NT2/D1 (cell line): ENCODE measurements around the gene ZBTB3.
A peak's percentile ranks its signal among the peaks of the same experiment; 100 is the strongest.

Experiments used
- DNase-seq: peaks from one replicate; pipeline ENCODE4 v3.0.0-alpha.2; 2011; ENCODE audit warnings: low read depth, low spot score
- H3K27me3 ChIP-seq: 2 replicates; pipeline ENCODE4 v1.6.0; 2011; ENCODE audit warnings: mild to moderate bottlenecking; ENCODE audit not compliant: insufficient read length, insufficient read depth
- H3K36me3 ChIP-seq: 2 replicates; pipeline ENCODE4 v1.6.1; 2011; ENCODE audit warnings: mild to moderate bottlenecking, low read length, mixed read lengths; ENCODE audit not compliant: insufficient read depth, insufficient read length
- H3K4me1 ChIP-seq: 2 replicates; pipeline ENCODE4 v1.5.1; 2011; ENCODE audit not compliant: insufficient read depth, insufficient read length
- H3K4me3 ChIP-seq: 2 replicates; pipeline ENCODE4 v1.5.1; 2011; ENCODE audit warnings: low read depth; ENCODE audit not compliant: insufficient read length
- H3K9ac ChIP-seq: 2 replicates; pipeline ENCODE4 v1.6.0; 2011; ENCODE audit warnings: low read depth; ENCODE audit not compliant: insufficient read length
- H3K9me3 ChIP-seq: 2 replicates; pipeline ENCODE4 v1.5.1; 2011; ENCODE audit warnings: mild to moderate bottlenecking, low read length; ENCODE audit not compliant: insufficient read depth
- SUZ12 ChIP-seq: IDR thresholded peaks from 2 replicates; pipeline ENCODE4 v1.6.1; 2011; ENCODE audit not compliant: insufficient read length, insufficient read depth; ENCODE audit errors: extremely low read depth
- YY1 ChIP-seq: IDR thresholded peaks from 2 replicates; pipeline ENCODE4 v1.6.1; 2011; ENCODE audit not compliant: insufficient read length, insufficient read depth
- ZNF274 ChIP-seq: IDR thresholded peaks from 2 replicates; pipeline ENCODE4 v1.6.1; 2011; ENCODE audit warnings: mild to moderate bottlenecking, low read depth, low read length

Gene ZBTB3

GRCh38 chr11:62753736-62754603 is at the start of gene ZBTB3:
ZBTB3 (minus strand) TSS chr11:62754160; CDS start chr11:62753664, 496 bp downstream.
- Histone ChIP-seq H3K27me3 (no peaks in the 10 kb centered on the region), H3K36me3 (peaks cover 22% of the 10 kb centered on the region), H3K9ac (peak within 1 kb of the TSS; percentile 98), H3K4me1 (peaks cover 6% of the 10 kb centered on the region), H3K4me3 (peak within 1 kb of the TSS; percentile 98), H3K9me3 (no peaks in the 10 kb centered on the region)
- TF ChIP-seq ZNF274 (no peak), YY1 (no peak), SUZ12 (no peak)
- peak; percentile 99 for DNase-seq

- Histone ChIP-seq H3K27me3 (no peaks in the 10 kb centered on the region), H3K4me3 (no peak overlapping the region), H3K9me3 (no peaks in the 10 kb centered on the region), H3K36me3 (peaks cover 79% of the 10 kb centered on the region), H3K9ac (no peak overlapping the region), H3K4me1 (peaks cover 1% of the 10 kb centered on the region)
- no peak for DNase-seq
- TF ChIP-seq ZNF274 (no peak), SUZ12 (no peak), YY1 (no peak)
These were observed 47.1 kb upstream of the ZBTB3 start for GRCh38 chr11:62801071-62801470.

- Histone ChIP-seq H3K9me3 (no peaks in the 10 kb centered on the region), H3K9ac (no peak overlapping the region), H3K36me3 (peaks cover 95% of the 10 kb centered on the region), H3K27me3 (no peaks in the 10 kb centered on the region), H3K4me3 (no peak overlapping the region), H3K4me1 (no peaks in the 10 kb centered on the region)
- DNase-seq: no peak
- TF ChIP-seq ZNF274 (no peak), SUZ12 (no peak), YY1 (no peak)
These were observed 45.5 kb upstream of the ZBTB3 start for GRCh38 chr11:62799486-62799885.

GRCh38 chr11:62796281-62796680 is 42.3 kb upstream of the ZBTB3 start:
- H3K4me3 ChIP-seq: no peak overlapping the region
- no peaks in the 10 kb centered on the region for H3K4me1 ChIP-seq
- TF ChIP-seq YY1 (no peak), SUZ12 (no peak), ZNF274 (no peak)
- DNase-seq: no peak
- H3K27me3 ChIP-seq: no peaks in the 10 kb centered on the region
- no peaks in the 10 kb centered on the region for H3K9me3 ChIP-seq
- H3K9ac ChIP-seq: no peak overlapping the region
- peaks cover 93% of the 10 kb centered on the region for H3K36me3 ChIP-seq

- DNase-seq: no peak
- H3K27me3 ChIP-seq: no peaks in the 10 kb centered on the region
- peaks cover 3% of the 10 kb centered on the region for H3K4me1 ChIP-seq
- no peak for TF ChIP-seq ZNF274
- no peak for TF ChIP-seq YY1
- no peak overlapping the region for H3K4me3 ChIP-seq
- H3K9me3 ChIP-seq: no peaks in the 10 kb centered on the region
- H3K9ac ChIP-seq: no peak overlapping the region
- peaks cover 92% of the 10 kb centered on the region for H3K36me3 ChIP-seq
These were observed 40.3 kb upstream of the ZBTB3 start for GRCh38 chr11:62794201-62794775.

GRCh38 chr11:62792202-62792575 is 38.2 kb upstream of the ZBTB3 start:
- H3K36me3 ChIP-seq: peaks cover 79% of the 10 kb centered on the region
- peak overlapping the region; percentile 98 for H3K4me3 ChIP-seq
- no peaks in the 10 kb centered on the region for H3K9me3 ChIP-seq
- H3K27me3 ChIP-seq: no peaks in the 10 kb centered on the region
- peaks cover 3% of the 10 kb centered on the region for H3K4me1 ChIP-seq
- TF ChIP-seq SUZ12 (no peak), YY1 (no peak), ZNF274 (no peak)
- H3K9ac ChIP-seq: peak overlapping the region; percentile 66
- no peak for DNase-seq

GRCh38 chr11:62791501-62792201 is 37.7 kb upstream of the ZBTB3 start, which contains the start of gene TMEM223:
TMEM223 (minus strand) TSS chr11:62792006; CDS start chr11:62791994, 12 bp downstream.
- Histone ChIP-seq H3K4me3 (peak within 1 kb of the TSS; percentile 98), H3K4me1 (peaks cover 3% of the 10 kb centered on the region), H3K36me3 (peaks cover 74% of the 10 kb centered on the region), H3K9me3 (no peaks in the 10 kb centered on the region), H3K27me3 (no peaks in the 10 kb centered on the region), H3K9ac (peak within 1 kb of the TSS; percentile 99)
- peak; percentile 74 for DNase-seq
- TF ChIP-seq ZNF274: no peak
- peak; percentile 66 for TF ChIP-seq YY1
- TF ChIP-seq SUZ12: no peak
